ENCODE measurements around the gene BCL10. TPM values are rescaled to one million over a fixed set of nuclear protein-coding genes. Genes with fewer than 3 reads are reported as not detected.

BCL10 gene
- 10 to 100 TPM in 1 of 2 donors, 1 to 10 TPM in 1; 9.0 to 12.7 TPM for total RNA-seq
- long read RNA-seq, transcript BCL10-203 (3 exons, 2,833 nt): major isoform, 23 of 27 reads
- long read RNA-seq, partial matches to known transcripts: 0 of 27 reads
- long read RNA-seq, other reads (novel, unspliced or antisense): 3 of 27 reads

DNA sequence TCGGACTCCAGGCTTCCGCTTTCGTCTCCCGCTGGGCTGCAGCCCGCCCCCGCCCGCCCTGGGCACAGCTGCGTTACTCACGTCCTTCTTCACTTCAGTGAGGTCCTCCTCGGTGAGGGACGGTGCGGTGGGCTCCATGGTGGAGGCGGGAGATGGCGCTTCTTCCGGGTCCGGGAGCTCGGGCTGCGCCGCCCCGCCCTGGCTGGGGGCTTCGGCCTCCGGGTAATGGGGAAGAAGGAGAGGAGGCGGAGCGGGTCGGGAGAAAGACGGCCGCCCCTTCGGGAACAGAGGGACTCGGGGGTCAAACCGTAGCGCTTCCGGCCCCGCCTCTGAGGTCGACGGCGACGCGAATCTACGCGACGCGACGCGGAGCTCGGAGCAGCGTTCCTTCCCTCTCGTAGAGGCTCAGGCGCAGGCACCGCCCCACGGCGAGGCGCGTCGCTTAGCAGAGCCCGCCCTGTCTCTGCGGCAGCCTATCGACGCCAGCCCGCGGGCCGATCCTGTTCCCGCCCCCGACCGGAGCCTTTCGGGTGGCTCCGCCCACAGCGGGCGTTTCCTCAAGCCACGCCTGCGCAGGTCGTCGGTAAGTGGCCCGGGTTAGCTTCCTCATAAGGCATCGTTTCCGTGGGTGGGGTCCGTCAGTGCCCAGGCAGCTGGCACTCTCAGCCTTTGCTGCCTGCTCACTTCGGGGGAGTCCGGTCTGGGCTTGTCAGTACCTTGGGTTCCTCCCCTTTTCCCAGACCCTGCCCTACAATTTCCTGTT, at the start of gene BCL10:
Gene BCL10 (minus strand): TSS at position 418 of the 763 bp plus-strand sequence. CDS start 280 bp downstream, at position 138.
- DNase-seq (peak; percentile 99), ATAC-seq (peak; percentile 99)
- intact Hi-C loops (cut with DNase I): no loop called here

GRCh38 chr1:85325920-85326319, 49.5 kb upstream of the BCL10 start:
- no peak for DNase-seq
- ATAC-seq: no peak
- intact Hi-C loops (cut with DNase I): no loop called here

- intact Hi-C loops (cut with DNase I): no loop called here
- no peak for ATAC-seq
These were observed 47.3 kb upstream of the BCL10 start for GRCh38 chr1:85323770-85324169.

GRCh38 chr1:85322655-85323054, 46.2 kb upstream of the BCL10 start:
- intact Hi-C loops (cut with DNase I): no loop called here
- DNase-seq: no peak
- no peak for ATAC-seq

More at GRCh38 chr1:85323770-85324169, 47.3 kb upstream of the BCL10 start:
- DNase-seq: no peak

- ATAC-seq: no peak
- no peak for DNase-seq
- intact Hi-C loops (cut with DNase I): no loop called here
These were observed 45.0 kb upstream of the BCL10 start for GRCh38 chr1:85321237-85321964.

DNA sequence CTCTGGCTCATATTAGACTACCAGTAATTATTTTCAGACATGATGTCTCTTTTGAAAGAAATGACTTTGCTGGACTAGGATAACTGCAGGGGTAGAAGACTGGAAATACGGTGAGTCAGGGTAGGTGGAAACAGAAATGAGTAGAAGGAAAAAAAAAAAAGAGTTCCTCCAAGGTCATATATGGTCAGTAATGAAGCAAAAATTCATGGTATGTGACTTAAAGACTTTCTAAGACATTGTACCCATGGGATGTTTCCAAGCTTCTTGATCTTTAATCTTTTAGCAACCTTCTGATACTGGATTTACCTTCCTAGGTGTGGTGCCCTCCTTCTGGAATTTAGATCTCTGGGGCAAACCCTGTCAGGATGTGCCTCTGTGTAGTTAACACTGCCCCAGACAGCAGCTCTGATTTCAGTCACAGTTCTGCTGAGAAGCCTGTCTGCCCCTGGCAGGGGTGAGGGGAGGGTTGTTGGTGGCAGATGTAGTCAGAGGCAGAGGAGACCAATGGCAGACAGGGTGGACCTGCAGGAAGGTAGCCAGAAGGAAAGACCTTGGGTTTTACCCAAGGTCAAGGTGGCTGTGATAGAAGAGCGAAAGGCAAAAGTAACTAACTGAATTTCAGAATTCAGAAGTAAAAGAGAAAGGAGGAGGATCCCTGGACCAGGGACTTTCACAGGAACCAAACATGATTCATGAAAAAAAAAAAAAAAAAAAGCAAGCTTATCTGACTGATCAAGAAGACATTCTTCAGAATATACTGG, 44.1 kb upstream of the BCL10 start:
- intact Hi-C loops (cut with DNase I): no loop called here
- DNase-seq: no peak

GRCh38 chr1:85319931-85320330, 43.5 kb upstream of the BCL10 start:
- ATAC-seq (no peak), DNase-seq (no peak)
- intact Hi-C loops (cut with DNase I): no loop called here

More for the DNA sequence above, 44.1 kb upstream of the BCL10 start:
- ATAC-seq: no peak

GRCh38 chr1:85319491-85319890, 43.1 kb upstream of the BCL10 start:
- intact Hi-C loops (cut with DNase I): no loop called here
- ATAC-seq: no peak
- DNase-seq: no peak

GRCh38 chr1:85318217-85318616, 41.8 kb upstream of the BCL10 start:
- DNase-seq: no peak
- intact Hi-C loops (cut with DNase I): no loop called here
- ATAC-seq: no peak

DNA sequence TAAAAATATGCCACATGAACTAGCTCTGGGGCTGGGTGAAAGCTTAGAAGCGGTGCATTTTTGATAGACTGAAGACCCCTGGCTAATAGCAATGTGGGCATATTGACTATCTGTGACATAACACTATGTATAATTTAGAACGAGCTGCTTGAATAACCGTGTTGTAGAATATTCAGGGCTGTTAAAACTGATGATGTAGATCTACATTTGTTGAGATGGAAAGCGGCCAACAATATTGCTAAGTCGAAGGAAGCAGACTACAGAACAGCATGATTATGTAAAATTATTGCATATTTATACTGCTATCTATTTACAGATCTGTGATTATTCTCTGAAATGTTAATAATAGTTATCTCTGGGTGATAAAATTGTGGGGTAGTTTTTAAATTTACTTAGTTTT, 41.1 kb upstream of the BCL10 start:
- ATAC-seq (no peak), DNase-seq (no peak)
- intact Hi-C loops (cut with DNase I): loop anchor here in 1 of 2 donors (2.0 kb wide), 1 partner anchor 13 kb away; no protein-coding TSS in a partner anchor

DNA sequence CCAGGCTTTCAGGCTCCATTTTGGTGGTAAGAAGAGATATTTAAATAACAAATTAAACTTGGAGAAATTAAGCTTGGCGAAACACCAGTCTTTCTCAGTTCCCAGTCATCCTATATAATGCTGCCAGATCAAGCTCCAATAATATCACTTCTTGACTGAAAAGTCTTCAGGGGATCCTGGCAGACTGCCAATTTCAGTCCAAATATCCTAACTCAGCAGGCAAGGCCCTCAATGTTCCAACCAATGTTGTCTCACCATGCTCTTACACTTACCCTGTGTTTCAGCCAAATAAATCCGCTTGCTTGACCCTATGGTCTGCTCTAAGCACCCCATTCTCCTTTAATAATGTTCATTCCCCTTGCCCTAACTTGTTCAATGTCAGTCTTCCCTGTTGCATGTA, 39.9 kb upstream of the BCL10 start:
- intact Hi-C loops (cut with DNase I): loop anchor here in 1 of 2 donors (2.0 kb wide), 1 partner anchor 14 kb away; no protein-coding TSS in a partner anchor
- ATAC-seq (no peak), DNase-seq (no peak)

- intact Hi-C loops (cut with DNase I): loop anchor here in 1 of 2 donors (2.0 kb wide), 1 partner anchor 15 kb away; no protein-coding TSS in a partner anchor
- no peak for DNase-seq
- ATAC-seq: peak; percentile 60 to 72
These were observed 39.4 kb upstream of the BCL10 start for GRCh38 chr1:85315789-85316188.

GRCh38 chr1:85314726-85315125, 38.3 kb upstream of the BCL10 start:
- intact Hi-C loops (cut with DNase I): loop anchor here in 1 of 2 donors (5.0 kb wide), 1 partner anchor 78 kb away; no protein-coding TSS in a partner anchor
- ATAC-seq (no peak), DNase-seq (no peak)

- intact Hi-C loops (cut with DNase I): loop anchor here in 1 of 2 donors (5.0 kb wide), 1 partner anchor 78 kb away; no protein-coding TSS in a partner anchor
- DNase-seq: no peak
- peak; percentile 85 to 96 for ATAC-seq
These were observed 37.7 kb upstream of the BCL10 start for GRCh38 chr1:85313888-85314696.

- intact Hi-C loops (cut with DNase I): loop anchor here in 1 of 2 donors (5.0 kb wide), 1 partner anchor 80 kb away; no protein-coding TSS in a partner anchor
- ATAC-seq (no peak), DNase-seq (no peak)
These were observed 35.4 kb upstream of the BCL10 start for GRCh38 chr1:85311818-85312217.

GRCh38 chr1:85308833-85309350, 32.5 kb upstream of the BCL10 start:
- no peak for ATAC-seq
- DNase-seq: no peak
- intact Hi-C loops (cut with DNase I): loop anchor here (1.0 to 10.0 kb wide), 8 partner anchors 90 to 706 kb away; partner anchors contain the start of gene CCN1 (in 2 of the 2)

DNA sequence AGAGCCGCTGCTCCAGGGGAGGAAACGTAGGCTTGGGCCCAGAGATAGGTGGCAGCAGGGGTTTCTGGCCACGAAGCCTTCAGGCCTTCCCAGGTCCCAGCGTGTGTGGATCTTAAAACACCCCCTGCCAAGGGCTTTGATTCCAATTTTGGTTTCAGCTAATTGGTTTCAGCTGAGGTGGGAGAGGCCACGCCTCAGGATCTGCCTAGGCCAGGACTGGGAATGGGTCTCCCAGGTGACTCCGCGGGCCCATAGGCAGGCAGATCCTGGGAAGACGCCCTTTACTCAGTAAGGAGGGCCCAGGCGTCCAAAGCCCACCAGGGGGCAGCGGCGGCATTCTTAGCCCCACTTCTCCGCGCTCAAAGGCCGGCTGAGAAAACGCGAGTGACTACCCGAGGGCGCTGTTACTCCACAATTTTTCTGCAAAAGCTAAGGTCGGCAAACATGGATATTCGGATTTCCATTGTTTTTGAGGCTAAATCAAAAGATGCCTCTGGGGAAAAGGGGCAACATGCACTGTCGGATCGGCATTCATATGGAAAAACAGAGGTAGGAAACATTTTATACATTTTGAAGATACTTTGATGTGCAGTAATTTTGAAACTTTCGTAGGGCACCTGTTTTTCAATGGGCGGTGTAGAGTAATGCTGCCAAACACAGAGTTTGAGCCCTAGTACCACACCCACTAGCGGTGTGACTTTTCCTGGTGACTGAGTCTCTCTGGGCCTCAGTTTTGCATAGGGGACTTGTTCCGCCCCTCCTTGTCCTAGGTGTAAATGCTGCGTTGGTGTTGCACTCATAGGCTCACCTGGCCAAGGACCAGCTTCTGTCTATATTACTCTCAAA, 31.8 kb upstream of the BCL10 start:
- DNase-seq: peak; percentile 91
- peak; percentile 97 to 98 for ATAC-seq
- intact Hi-C loops (cut with DNase I): loop anchor here (1.0 to 10.0 kb wide), 8 partner anchors 91 to 707 kb away; partner anchors contain the start of gene CCN1 (in 2 of the 2)

Measured in left cardiac atrium (tissue), 4 donors.